Activated CD4-positive, alpha-beta T cell treated with anti-CD3 and anti-CD28 coated beads for 4 hours (primary cell): ENCODE results near the gene MYOZ1.
"Not testable (repeated sequence)": the region's sequence is repeated elsewhere in the genome, so short reads cannot be mapped to it uniquely, and the experiment has no call there.

Source experiments
- DNase-seq, 2 donors: peaks; one replicate each; pipeline ENCODE4 v3.0.0-alpha.2; 2020

MYOZ1 gene

DNA sequence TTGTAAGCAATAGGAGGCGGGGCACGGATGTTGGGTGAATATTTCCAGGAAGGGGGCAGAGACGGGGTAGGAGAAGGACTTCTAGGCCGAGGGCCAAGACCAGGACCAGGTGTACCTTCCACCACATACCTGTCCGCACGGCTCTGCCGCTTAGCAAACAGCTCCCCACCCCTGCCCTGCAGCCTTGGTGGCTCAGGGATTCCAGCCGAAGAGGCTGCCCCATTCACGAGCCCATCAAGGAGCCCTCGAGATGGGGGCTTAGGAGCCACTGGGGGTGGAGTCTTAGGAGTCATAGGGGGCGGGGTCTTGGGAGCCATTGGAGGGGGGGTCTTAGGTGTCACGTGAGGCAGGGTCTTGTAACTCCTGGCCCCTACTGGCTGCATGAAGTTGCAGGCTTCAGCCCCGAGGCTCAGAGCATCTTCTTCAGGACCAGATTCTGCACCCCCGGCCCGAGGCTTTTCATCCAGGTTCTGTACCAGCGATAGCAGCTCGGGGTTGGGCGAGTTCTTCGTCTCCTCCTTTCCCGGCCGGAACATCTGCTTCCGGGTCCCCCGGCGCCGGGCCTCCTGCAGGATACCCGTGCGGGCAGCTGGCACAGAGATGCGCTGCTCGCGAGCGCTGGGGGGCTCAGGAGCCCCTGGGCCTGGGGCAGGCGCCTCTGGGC is 6.1 kb upstream of the MYOZ1 start:
- DNase-seq = peak in 1 of 2 donors; percentile 5

DNA sequence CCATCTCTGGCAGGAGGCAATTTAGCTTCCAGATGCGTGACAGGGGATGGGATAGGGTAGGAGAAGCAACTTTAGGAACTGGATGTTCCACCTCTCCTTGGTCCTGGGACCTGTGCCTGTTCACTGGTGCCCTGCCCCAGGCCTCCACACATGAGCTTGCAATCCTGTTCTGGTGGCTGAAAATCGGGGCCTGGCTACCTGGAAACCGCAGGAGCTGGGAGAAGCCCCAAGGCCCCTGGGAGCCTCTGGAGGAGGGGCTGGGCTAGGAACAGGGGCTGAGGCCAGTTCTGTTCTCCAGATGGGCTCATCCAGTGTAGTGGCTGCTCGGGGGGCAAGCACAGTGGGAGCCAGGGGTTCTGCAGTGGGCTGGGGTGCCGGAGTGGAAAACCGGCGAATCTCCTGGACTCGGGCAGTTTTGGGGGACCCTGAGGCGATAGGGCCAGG is 5.3 kb upstream of the MYOZ1 start:
- DNase-seq = no peak

DNA sequence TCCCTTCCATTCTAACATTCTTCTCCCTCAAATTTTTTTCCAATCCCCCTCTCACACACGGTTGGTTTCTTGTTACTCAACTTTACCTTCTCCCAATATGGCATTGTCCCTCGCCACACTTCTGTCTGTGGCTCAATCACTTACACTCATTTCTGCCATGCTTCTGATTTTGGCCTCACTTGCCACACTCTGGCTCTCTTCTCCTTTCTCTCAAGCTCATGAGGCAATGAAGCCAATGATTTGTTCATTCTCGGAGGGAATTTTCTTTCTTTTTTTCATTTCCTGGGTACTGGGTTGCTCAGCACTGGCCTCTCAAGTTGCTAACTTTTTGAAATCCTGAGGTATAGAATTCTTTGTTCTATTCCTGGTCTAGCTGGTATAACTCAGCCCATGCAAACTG is 4.0 kb upstream of the MYOZ1 start:
- DNase-seq = no peak

DNA sequence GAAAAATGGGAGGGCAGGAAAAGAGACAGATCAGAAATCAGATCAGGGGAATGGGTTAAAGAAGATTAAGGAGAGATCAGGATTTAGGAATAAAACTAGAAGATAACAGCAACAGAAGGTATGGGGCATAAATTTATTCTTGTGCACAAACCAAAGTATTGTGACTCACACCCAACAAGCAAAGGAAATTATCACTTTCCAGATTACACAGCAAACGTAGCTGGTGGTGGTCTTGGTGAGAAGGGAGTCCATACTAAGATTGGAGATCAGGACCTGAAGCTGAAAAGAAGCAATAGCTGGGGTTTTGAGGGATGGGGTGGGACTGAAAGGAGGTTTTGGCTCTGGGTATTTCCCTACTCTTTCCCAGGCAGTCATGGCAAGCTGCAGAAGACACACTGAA is 3.5 kb upstream of the MYOZ1 start:
- DNase-seq = no peak

DNA sequence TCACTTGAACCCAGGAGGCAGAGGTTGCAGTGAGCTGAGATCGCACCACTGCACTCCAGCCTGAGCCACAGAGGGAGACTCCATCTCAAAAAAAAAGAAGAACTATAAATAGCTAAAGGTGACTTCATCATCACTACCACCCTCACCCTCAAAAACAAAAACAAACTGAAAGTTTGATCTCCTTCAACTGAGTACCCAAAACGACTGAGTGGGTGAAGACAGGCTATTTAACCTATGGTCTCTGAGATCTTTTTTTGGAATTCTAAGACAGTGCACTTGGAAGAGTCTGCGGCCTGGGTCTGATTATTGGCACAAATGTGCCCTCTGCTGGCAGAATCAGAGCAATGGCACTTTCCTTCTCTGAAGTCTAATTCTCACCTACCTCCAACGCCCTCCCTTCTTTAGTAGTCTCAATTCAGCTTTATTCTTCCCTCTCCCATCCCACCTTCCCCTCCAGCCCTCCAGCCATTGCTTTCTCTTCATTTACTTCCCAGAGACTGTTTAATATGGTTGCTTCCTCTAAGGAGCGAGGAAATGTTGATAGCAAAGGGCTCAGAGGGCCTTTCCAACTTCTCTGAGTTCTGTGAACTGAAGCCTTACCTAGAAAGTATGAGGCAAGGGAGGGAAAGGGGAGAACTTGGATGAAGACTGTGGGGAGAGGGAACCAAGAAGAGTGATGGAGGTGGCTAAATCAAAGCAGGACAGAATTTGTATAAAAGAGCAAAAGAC is 2.9 kb upstream of the MYOZ1 start:
- DNase-seq = peak; percentile 39 to 57

DNA sequence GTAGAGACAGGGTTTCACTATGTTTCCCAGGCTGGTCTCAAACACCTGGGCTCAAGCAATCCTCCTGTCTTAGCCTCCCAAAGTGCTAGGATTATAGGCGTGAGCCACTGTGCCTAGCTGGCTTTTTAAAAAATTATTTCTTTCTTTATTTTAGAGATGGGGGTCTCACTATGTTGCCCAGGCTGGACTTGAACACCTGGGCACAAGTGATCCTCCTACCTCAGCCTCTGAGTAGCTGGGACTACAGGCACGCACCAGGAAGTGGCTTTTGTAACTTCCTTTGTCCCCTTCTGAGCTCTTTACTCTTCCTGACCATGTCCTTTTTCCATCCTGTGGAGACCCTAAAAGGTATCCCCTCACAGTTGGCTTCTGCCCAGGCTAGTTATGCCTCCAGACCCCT is 2.1 kb upstream of the MYOZ1 start:
- DNase-seq = no peak

DNA sequence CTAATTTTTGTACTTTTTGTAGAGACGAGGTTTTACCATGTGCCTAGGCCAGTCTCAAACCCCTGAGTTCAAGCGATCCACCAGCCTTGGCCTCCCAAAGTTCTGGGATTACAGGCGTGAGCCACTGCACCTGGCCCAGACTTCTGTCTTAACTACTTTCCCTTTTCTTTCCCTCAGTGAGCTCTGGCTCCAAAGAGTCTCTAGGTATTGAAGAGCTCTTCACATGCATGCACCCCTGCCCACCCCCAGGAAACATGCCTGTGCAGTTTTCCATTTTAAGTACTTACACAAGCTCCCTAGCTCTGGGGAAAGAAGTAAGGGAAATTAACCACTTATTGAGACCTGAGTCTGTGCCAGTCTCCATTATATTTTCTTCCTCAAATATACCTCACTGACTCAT is 2.0 kb downstream of the MYOZ1 start:
- DNase-seq = no peak

DNA sequence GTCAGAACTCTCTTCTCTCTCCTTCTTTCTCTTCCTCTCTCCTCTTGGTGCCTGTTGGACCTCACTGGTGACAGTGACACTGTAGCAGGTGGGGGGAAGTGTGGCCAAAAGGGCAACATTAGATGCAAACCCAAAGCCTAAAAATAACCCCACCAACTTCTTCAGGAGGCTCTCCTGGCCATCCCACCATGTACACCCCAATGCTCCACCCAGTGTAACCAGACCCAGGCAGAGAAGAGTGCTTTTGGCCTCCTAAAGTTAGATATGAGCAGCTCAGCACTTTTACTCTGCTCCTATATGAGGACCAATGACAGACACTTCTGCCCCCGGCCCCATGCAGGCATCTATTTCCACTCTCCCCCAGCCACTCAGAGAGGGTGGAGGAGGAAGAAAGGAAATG is 5.5 kb downstream of the MYOZ1 start:
- DNase-seq = no peak

DNA sequence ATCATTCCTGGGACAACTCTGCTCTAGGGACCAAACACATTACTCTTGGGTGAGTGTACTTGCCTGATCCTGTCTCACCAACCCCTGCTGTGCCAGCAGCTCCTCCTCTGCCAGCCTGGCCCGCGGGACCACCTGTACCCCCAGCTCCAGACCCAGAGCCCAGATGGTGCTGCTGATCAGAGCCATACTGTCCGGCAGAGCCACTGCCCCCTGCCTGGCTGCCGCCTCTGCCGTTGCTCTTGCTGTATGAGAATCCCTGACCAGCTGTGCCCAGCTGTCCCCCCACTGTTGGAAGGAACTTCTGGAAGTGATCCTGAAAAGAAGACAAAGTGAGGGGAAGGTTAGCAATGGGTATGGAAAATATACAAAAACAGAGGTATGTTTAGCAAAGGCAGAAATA is 6.9 kb downstream of the MYOZ1 start:
- DNase-seq = no peak

DNA sequence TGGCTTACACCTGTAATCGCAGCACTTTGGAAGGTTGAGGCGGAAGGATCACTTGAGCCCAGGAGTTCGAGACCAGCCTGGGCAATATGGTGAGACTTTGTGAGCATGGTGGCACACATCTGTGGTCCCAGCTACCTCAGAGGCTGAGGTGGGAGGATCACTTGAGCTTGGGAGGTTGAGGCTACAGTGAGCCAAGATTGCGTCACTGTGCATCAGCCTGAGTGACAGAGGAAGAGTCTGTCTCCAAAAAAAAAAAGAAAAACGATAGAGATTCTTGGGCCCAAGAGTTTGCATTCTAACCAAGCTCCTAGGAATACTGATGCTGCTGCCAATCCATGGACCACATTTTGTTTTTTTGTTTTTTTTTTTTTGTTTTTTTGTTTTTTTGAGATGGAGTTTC is 12.1 kb downstream of the MYOZ1 start:
- no peak for DNase-seq

DNA sequence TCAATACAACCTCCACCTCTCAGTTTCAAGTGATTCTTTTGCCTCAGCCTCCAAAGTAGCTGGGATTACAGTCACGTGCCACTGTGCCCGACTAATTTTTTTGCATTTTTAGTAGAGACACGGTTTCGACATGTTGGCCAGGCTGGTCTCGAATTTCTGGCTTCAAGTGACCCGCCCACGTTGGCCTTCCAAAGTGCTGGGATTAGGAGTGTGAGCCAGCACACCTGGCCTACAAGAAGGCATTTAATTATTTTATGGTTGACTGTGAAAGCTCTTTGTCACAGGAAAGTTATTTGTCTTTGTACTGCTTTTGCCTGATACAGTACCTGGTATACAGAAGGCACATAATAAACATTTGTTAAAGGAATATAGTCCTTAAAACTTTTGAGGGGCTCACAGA is 12.9 kb downstream of the MYOZ1 start:
- no peak for DNase-seq

DNA sequence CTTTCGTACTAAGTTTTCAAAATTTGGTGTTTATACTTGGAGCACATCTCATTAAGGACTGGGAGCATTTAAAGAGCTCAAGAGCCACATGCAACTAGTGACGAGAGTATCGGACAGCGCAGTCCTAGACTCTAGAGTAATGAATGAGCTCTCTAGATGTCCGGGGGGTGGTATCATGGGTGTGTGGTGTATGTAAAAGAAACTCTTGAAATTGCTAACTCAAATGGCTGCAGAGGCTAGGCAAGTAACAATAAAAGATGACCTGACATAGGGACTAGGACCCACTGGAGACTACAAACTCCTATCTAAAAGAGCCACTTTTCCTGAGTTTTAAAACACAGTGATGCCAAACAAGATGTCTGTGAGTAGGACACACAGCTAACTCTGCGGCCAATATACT is 14.0 kb downstream of the MYOZ1 start:
- DNase-seq = no peak

DNA sequence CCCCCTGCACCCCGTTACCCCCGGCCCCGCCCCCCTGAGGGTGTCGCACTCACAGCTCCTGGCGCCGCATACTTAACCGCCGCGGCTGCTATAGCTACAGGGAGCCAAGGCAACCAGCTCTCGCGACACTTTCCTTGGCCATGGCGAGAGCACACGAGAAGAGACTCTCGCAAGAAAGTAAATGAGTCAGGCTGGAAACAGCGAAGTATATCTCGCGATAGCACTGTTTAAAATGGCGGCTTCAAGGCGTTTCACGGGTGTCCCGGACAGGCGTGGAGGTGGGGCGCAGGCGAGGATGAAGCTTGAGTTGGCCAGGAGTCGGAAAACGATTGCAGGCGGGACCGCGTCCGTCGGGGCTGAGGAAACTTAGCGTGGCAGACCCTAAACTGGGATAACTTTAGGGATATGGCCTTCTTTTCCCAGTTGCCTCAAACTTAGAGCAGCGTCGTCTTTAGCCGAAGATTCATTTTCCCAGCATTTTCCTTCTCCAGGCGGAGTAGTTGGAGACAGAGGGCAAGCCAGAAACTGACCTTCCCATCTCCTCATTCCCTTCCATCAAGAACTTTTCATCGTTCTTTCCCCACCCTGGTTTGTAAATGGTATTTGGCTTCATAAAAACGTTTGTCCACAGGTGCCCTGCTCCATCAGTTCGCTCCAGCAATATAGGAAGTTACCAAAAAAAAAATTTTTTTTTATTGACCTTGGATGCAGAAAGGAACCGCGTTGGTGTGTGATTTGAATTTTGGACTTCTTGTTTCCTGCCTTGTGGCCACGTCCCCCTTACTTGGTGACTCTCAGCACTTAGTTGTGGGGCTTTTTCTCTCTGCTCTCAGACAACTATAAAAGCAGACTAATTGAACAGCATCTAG is 15.2 kb downstream of the MYOZ1 start:
- DNase-seq = peak; percentile 92 to 94

DNA sequence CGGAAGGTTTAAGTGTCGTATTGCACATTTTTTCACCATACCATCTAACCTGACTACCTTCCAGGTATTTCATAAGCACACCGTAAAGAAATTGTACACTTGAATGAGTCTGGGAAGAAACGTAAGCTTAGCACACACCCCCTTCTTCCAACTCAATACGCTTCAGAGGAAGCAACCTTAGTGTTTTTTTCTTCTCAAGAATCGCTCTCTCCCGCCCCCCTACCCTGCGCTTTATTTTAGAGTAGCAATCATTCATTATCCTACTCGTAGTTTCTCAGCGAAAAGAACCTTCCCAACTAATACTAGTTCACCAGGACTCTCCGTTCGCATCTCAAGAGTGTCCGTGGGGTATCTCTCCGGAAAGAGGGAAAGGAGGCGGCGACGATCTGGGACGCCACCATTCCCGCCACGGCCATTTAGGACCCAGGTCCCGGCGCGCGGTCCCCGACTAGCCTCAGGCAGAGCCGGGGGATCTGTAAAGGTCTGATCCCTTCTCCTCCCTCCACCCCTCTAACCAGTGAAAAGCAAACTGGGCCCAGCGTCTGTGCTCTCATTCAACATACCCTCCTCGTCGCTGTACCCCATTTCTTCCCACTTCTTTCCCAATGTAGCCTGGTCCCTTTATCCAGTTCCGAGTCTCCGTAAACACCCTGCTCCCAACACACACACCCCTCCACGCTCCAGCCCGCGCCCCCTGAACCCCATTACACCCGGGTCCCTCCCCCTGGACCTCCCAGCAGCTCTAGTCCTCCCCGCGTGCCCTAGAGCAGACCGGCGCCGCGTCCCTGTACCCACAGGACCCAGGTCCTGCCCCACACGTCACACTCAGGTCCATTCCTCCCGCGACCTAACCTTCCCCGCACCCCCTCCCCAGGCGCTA is 16.0 kb downstream of the MYOZ1 start:
- DNase-seq = peak in 1 of 2 donors; percentile 8

DNA sequence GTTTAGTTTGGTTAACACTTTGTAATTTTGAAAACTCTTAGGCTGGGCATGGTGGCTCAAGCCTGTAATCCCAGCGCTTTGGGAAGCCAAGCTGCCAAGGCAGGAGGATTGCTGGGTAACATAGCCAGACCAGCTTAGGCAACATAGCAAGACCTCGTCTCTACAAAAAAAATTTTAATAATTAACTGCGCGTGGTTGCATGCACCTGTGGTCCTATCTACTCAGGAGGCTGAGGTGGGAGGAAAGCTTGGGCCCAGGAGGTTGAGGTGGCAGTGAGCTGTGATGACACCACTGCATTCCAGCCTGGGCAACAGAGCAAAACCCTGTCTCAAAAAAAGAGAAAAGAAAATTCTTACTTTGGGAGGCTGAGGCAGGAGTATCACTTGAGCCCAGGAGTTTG is 18.2 kb downstream of the MYOZ1 start:
- no peak for DNase-seq

DNA sequence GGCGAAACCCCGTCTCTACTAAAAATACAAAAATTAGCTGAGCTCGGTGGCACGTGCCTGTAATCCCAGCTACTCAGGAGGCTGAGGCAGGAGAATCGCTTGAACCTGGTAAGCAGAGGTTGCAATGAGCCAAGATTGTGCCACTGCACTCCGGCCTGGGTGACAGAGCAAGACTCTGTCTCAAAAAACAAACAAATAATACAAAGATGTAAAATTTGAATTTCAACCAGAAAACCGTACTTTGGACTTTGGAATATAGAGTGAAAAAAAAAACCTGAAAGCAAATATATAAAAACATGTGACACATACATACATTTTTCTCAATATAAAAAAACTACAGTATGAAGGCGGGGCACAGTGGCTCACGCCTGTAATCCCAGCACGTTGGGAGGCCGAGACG is 20.3 kb downstream of the MYOZ1 start:
- DNase-seq = not testable (repeated sequence)

DNA sequence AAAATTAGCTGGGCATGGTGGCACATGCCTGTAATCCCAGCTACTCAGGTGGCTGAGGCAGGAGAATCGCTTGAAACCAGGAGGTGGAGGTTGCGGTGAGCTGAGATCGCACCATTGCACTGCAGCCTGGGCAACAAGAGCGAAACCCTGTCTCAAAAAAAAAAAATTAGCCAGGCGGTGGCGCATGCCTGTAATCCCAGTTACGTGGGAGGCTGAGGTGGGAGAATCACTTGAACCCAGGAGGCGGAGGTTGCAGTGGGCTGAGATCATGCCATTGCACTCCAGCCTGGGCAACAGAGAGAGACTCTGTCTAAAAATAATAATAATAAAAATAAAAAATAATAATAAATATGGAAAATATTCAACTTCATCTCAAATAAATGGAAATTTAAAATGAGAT is 24.1 kb downstream of the MYOZ1 start:
- DNase-seq = not testable (repeated sequence)

DNA sequence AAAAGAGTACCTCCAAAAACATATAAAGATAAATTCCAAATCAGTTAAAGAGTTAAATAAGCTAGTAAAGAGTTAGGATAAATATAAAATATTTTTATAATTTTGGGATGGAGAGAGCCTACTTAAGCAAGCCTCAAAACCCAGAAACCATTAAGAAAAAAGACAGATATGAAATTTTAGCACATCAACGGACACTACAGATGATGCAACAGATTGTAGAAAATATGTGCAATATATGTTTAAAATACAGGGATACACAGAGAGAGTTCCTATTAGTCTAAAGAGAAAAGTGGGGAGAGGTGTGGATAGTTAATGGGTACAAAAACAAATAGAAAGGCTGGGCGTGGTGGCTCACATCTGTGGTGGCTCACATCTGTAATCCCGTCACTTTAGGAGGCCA is 26.6 kb downstream of the MYOZ1 start:
- no peak for DNase-seq

DNA sequence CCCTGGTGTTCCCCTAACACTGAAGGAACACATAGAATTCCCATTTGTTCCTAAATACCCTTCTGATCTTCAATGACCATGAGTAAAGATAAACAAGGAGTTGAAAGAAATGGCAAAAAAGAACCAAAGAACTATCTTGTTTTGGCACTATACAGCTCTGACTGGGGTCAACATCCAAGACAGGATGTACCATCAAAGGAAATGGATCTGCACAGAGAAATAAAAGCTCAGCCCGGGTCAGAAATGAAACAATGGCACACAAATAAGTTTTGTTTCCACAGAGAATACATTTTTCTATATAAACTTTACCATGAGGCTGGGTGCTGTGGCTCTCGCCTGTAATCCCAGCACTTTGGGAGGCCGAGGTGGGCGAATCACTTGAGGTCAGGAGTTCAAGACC is 32.2 kb downstream of the MYOZ1 start:
- DNase-seq = no peak

DNA sequence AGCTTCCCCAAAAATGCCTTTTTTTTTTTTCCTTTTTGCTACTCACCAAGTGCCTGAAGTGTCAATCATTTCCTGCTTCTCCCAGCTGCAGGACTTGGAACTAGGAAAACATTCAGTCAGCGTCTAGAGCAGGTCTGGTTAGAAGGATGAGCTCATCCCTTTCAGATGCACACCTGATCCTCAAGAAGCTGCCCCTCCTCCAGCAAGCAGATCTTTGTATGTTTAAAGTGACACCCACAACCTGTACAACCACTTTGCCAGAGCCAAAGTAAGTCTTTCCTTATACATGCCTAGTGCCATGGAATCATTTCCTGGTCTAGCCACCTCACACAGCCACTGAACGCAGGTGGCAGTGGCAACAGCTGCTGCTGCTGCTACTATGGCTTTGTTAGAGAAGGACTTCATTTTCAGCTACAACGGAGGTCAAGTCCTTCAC is 39.8 kb downstream of the MYOZ1 start:
- DNase-seq = no peak

DNA sequence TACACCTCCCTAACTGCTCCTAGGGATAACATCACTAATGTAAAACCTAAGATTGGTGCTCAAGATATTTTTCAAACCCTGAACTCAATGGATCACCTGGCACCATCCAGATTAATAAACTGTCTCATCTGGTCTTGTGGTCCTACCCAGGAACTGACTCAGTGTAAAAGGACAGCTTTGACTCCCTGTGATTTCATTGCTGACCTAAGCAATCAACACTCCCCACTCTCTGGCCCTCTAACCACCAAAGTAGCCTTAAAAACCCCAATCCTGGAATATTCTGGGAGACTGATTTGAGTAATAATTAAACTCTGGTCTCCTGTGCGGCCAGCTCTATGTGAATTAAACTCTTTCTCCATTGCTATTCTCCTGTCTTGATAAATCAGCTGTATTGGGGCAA is 43.9 kb downstream of the MYOZ1 start:
- DNase-seq = no peak

DNA sequence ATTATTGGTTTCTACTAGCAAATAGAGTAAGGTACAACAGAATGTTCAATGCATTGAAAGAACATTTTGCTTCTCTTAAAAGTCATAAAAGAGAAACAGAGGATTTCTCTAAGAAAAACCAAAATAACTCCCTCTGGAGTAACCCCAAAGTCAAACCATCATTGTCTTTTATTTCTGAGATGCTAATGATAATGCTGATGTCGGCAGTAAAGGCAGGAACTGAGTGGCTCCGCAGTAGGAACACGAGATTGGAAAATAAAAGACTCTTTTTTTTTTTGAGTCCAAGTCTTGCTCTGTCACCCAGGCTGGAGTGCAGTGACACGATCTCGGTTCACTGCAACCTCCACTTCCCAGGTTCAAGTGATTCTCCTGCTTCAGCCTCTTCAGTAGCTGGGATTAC is 47.5 kb downstream of the MYOZ1 start:
- DNase-seq = no peak

DNA sequence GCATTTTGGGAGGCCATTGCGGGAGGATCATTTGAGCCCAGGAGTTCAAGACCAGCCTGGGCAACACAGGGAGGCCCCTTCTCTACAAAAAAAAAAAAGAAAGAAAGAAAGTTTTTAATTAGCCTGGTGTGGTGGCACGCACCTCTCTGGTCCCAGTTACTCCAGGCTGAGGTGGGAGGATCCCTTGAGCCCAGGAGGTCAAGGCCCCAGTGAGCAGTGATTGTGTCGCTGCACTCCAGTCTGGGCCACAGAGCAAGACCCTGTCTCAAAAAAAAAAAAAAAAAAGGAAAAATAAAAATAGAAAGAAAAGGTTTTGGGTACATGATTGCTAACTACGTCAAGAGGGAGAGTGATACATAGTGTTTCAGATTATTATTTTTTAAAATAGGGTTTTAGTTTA is 48.2 kb downstream of the MYOZ1 start:
- no peak for DNase-seq
